MM.1S (cell line): ENCODE data around the gene MAPK4.

ENCODE experiments used
- EZH2 ChIP-seq: fragments of 300-600 bp; sonication (generic); optimal IDR thresholded peaks from 2 replicates; pipeline ENCODE3; 2017; ENCODE audit warnings: low read depth, mild to moderate bottlenecking, antibody characterized with exemption, low read length, mixed read lengths
- EZH2phosphoT487 ChIP-seq: fragments of 300-600 bp; sonication (generic); IDR thresholded peaks from 2 replicates; pipeline ENCODE4 v1.6.1; 2018; ENCODE audit warnings: antibody characterized with exemption, low read length
- TF ChIP-seq, protein P1 (sequence below): fragments of 300-600 bp; sonication (generic); IDR thresholded peaks from 2 replicates; pipeline ENCODE4 v1.5.1; 2016; ENCODE audit warnings: antibody characterized with exemption, low read length, mixed read lengths

DNA sequence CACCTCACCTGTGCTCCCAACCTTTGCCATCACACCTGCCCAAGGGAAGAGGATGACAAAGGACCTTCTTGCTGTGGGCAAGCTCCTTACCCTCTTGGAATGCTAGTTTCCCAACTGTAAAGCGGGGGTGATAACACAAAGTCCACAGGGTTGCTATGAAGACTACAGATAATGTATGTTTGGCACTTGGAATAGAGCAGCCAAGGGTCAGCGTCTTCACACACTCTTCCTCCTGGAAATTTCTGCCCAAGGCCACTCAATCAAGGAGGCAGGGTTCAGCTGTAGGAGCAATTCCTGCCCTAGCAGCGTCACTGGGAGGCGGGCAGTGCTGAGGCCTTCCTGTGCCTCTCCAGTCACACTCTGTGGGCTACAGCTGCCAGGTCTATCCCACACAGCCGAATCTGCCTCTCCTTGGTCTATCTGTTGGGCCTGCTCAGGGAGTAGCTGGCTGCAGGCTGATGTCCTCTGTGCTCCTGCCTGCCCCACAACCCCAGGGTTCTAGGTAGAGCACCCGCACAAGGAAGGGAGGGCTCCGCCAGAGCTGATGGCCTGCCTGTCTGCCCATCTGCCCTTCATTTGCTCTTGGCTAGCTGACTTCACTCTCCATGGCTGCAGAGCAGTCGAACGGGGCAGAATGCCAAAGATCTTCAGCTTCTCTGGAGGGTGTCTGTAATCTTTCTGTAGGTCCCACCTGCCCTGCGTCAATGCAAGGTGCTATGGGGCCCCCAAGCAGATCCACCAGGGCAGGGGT is 168.0 kb downstream of the MAPK4 start:
- TF ChIP-seq, protein P1, sequence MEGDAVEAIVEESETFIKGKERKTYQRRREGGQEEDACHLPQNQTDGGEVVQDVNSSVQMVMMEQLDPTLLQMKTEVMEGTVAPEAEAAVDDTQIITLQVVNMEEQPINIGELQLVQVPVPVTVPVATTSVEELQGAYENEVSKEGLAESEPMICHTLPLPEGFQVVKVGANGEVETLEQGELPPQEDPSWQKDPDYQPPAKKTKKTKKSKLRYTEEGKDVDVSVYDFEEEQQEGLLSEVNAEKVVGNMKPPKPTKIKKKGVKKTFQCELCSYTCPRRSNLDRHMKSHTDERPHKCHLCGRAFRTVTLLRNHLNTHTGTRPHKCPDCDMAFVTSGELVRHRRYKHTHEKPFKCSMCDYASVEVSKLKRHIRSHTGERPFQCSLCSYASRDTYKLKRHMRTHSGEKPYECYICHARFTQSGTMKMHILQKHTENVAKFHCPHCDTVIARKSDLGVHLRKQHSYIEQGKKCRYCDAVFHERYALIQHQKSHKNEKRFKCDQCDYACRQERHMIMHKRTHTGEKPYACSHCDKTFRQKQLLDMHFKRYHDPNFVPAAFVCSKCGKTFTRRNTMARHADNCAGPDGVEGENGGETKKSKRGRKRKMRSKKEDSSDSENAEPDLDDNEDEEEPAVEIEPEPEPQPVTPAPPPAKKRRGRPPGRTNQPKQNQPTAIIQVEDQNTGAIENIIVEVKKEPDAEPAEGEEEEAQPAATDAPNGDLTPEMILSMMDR, result no peak
- TF ChIP-seq EZH2 (no peak), EZH2phosphoT487 (no peak)
